IMR-90 (cell line): ENCODE data around the gene DENND1B. TPM values are rescaled to one million over a fixed set of nuclear protein-coding genes. Genes with fewer than 3 reads are reported as not detected.

Experiments
- ATAC-seq: fragments of 200-7000 bp; cut with Tn5 transposase; 2 replicates; pipeline ENCODE4 v1.9.1; 2020; ENCODE audit warnings: low read depth, mild to moderate bottlenecking, moderate library complexity
- BruUV-seq: library from RNA; stranded (reverse); fragments of 400-500 nt; replicated peaks from 2 replicates; lab custom pipeline; 2021; lab: Mats Ljungman, UMichigan
- CTCF ChIA-PET: fragments of 300-600 bp; formaldehyde crosslinking; extraction: SDS; loops from one replicate; lab custom pipeline; 2021; ENCODE audit warnings: antibody characterized with exemption; lab: Yijun Ruan, JAX
- POLR2A ChIA-PET: fragments of 300-600 bp; sonication (Branson Sonifier 250); formaldehyde crosslinking; loops from one replicate; lab custom pipeline; 2022; ENCODE audit warnings: antibody characterized with exemption; ENCODE audit not compliant: unreplicated experiment; lab: Charles Lee
- DNase-seq: peaks from one replicate; pipeline ENCODE4 v3.0.0; 2013
- H2AFZ ChIP-seq: replicated peaks from 2 replicates; pipeline ENCODE3; 2013; ENCODE audit warnings: low read length, mild to moderate bottlenecking; ENCODE audit not compliant: poor library complexity
- H2AK5ac ChIP-seq: 2 replicates; pipeline ENCODE4 v1.6.1; 2013; ENCODE audit warnings: low read depth, low read length, inconsistent platforms
- H2AK9ac ChIP-seq: replicated peaks from 2 replicates; pipeline ENCODE3; 2013; ENCODE audit warnings: mild to moderate bottlenecking, low read depth, low read length, moderate library complexity; ENCODE audit not compliant: poor library complexity
- H2BK120ac ChIP-seq: 2 replicates; pipeline ENCODE4 v1.6.1; 2013; ENCODE audit warnings: low read depth, low read length, inconsistent platforms
- H2BK15ac ChIP-seq: 3 replicates; pipeline ENCODE4 v1.6.1; 2013; ENCODE audit warnings: low read depth, low read length, inconsistent platforms
- H2BK20ac ChIP-seq: 2 replicates; pipeline ENCODE4 v1.6.1; 2013; ENCODE audit warnings: low read depth, mild to moderate bottlenecking, inconsistent platforms, low read length, moderate library complexity
- H2BK5ac ChIP-seq: 2 replicates; pipeline ENCODE4 v1.6.1; 2013; ENCODE audit warnings: mild to moderate bottlenecking, low read depth, low read length, inconsistent platforms; ENCODE audit not compliant: poor library complexity, severe bottlenecking
- H3K14ac ChIP-seq: replicated peaks from 2 replicates; pipeline ENCODE4 v1.6.1; 2013; ENCODE audit warnings: low read depth, low read length, inconsistent platforms
- H3K18ac ChIP-seq: 2 replicates; pipeline ENCODE4 v1.6.1; 2013; ENCODE audit warnings: low read depth, low read length, control low read depth
- H3K23ac ChIP-seq: 2 replicates; pipeline ENCODE4 v1.6.1; 2013; ENCODE audit warnings: low read depth, low read length, inconsistent platforms
- H3K27ac ChIP-seq: 2 replicates; pipeline ENCODE4 v1.5.1; 2013; ENCODE audit warnings: mild to moderate bottlenecking, control low read depth, low read length; ENCODE audit not compliant: insufficient read depth
- H3K27me3 ChIP-seq: 2 replicates; pipeline ENCODE4 v1.6.1; 2013; ENCODE audit warnings: low read length; ENCODE audit not compliant: control insufficient read depth, insufficient read depth
- H3K36me3 ChIP-seq: 2 replicates; pipeline ENCODE4 v1.6.1; 2013; ENCODE audit warnings: low read length, mixed read lengths; ENCODE audit not compliant: control insufficient read depth, insufficient read depth
- H3K4ac ChIP-seq: 2 replicates; pipeline ENCODE4 v1.6.1; 2013; ENCODE audit warnings: low read depth, low read length, inconsistent platforms
- H3K4me1 ChIP-seq: 2 replicates; pipeline ENCODE4 v1.6.1; 2013; ENCODE audit warnings: low read length, mixed read lengths; ENCODE audit not compliant: control insufficient read depth, insufficient read depth
- H3K4me2 ChIP-seq: 2 replicates; pipeline ENCODE4 v1.6.1; 2013; ENCODE audit warnings: low read depth, mild to moderate bottlenecking, control low read depth, low read length, moderate library complexity
- H3K4me3 ChIP-seq: 2 replicates; pipeline ENCODE4 v1.5.1; 2013; ENCODE audit warnings: low read depth, mild to moderate bottlenecking, control low read depth, low read length, moderate library complexity; ENCODE audit not compliant: insufficient read depth
- H3K56ac ChIP-seq: 2 replicates; pipeline ENCODE4 v1.6.1; 2013; ENCODE audit warnings: low read length, inconsistent platforms; ENCODE audit not compliant: insufficient read depth; ENCODE audit errors: extremely low read depth
- H3K79me1 ChIP-seq, 2 experiments: 2 replicates each; pipeline ENCODE4 v1.6.1; 2013; ENCODE audit warnings: low read length in 2 of 2, inconsistent platforms in 1 of 2, low read depth in 1 of 2
- H3K9ac ChIP-seq: 2 replicates; pipeline ENCODE4 v1.6.1; 2013; ENCODE audit warnings: low read depth, low read length, control low read depth
- H3K9me1 ChIP-seq: 2 replicates; pipeline ENCODE4 v1.6.1; 2013; ENCODE audit warnings: low read length, inconsistent platforms; ENCODE audit not compliant: insufficient read depth
- H3K9me3 ChIP-seq: 2 replicates; pipeline ENCODE4 v1.6.1; 2013; ENCODE audit warnings: low read length; ENCODE audit not compliant: control insufficient read depth, insufficient read depth
- H4K20me1 ChIP-seq: 2 replicates; pipeline ENCODE4 v1.6.1; 2013; ENCODE audit warnings: low read length, inconsistent platforms; ENCODE audit not compliant: insufficient read depth
- H4K5ac ChIP-seq: 2 replicates; pipeline ENCODE4 v1.6.1; 2013; ENCODE audit warnings: mild to moderate bottlenecking, low read depth, low read length, control low read depth
- H4K8ac ChIP-seq, 2 experiments: 2 replicates each; pipeline ENCODE4 v1.6.1; 2013; ENCODE audit warnings: low read depth in 2 of 2, low read length in 2 of 2, control low read depth in 1 of 2, inconsistent platforms in 1 of 2
- H4K91ac ChIP-seq: 2 replicates; pipeline ENCODE4 v1.6.1; 2013; ENCODE audit warnings: low read depth, low read length, inconsistent platforms; ENCODE audit not compliant: insufficient read depth
- BHLHE40 ChIP-seq: fragments of 150-350 bp; IDR thresholded peaks from 2 replicates; pipeline ENCODE4 v1.6.1; 2016; ENCODE audit warnings: mild to moderate bottlenecking, low read depth, low read length
- CEBPB ChIP-seq: IDR thresholded peaks from 2 replicates; pipeline ENCODE4 v1.6.1; 2012; ENCODE audit warnings: low read depth, low read length, improper control_type of control experiment
- CHD1 ChIP-seq: IDR thresholded peaks from 2 replicates; pipeline ENCODE4 v1.6.1; 2012; ENCODE audit warnings: low read depth, low read length, improper control_type of control experiment
- NFE2L2 ChIP-seq: fragments of 150-350 bp; IDR thresholded peaks from 2 replicates; pipeline ENCODE4 v1.6.1; 2016; ENCODE audit warnings: low read depth, mild to moderate bottlenecking, low read length
- POLR2A ChIP-seq: IDR thresholded peaks from 2 replicates; pipeline ENCODE4 v1.6.1; 2012; ENCODE audit warnings: mild to moderate bottlenecking, low read depth, low read length
- WGBS, 2 experiments: methylation state at CpG; one replicate each; pipeline versions ENCODE4 v1.1.5 to v1.1.7; 2013; ENCODE audit warnings: missing lambda C conversion rate in 2 of 2; ENCODE audit not compliant: insufficient read length in 1 of 2; ENCODE audit errors: extremely low coverage in 2 of 2; 5-methylcytosine and 5-hydroxymethylcytosine counted together
- dilution Hi-C: fragments of 300-500 bp; cut with HindIII; formaldehyde crosslinking; loops from one replicate; pipeline ENCODE4 v1.14.3; 2018; ENCODE audit warnings: low sequenced_read_pairs; ENCODE audit not compliant: unreplicated experiment
- in situ Hi-C: fragments of 300-500 bp; cut with MboI; formaldehyde crosslinking; loops from 3 replicates; pipeline ENCODE4 v1.14.3; 2019; ENCODE audit warnings: low sequenced_read_pairs, inconsistent platforms, mixed read lengths
- intact Hi-C: fragments of 100-400 bp; cut with micrococcal nuclease; formaldehyde crosslinking; loops from 2 replicates; pipeline ENCODE4 v1.10.0; 2022
- polyA plus RNA-seq, 3 experiments: library from polyadenylated mRNA; depleted of rRNA; stranded (reverse); fragments of >200 nt; gene quantifications; 2 replicates each; pipeline ENCODE4 v1.2.3, GENCODE V29; 2012; ENCODE audit warnings: low replicate concordance in 1 of 3
- total RNA-seq: library from RNA; depleted of rRNA; stranded (reverse); fragments of >200 nt; gene quantifications from 2 replicates; pipeline ENCODE4 v1.2.3, GENCODE V29; 2012

Gene DENND1B
- total and polyA plus RNA-seq, 2 of the 4 experiments (the other 2 are of a cell fraction) = 4.0 to 24.2 TPM

GRCh38 chr1:197725044-197725443 is 50.2 kb downstream of the DENND1B start:
- no peak overlapping the region for H2BK5ac ChIP-seq
- dilution Hi-C loops = no loop called here
- H3K9me3 ChIP-seq = peaks cover 5% of the 10 kb centered on the region
- intact Hi-C loops = no loop called here
- whole genome bisulfite sequencing, 2 experiments = no CpG with 5 or more reads among the region's 1 CpG
- DNase-seq (peak; percentile 31), ATAC-seq (no peak)
- H3K27me3 ChIP-seq = no peaks in the 10 kb centered on the region
- peaks cover 9 to 17% of the 10 kb centered on the region in 2 experiments; a peak in 3 of 4 replicates for H3K79me1 ChIP-seq
- no peak overlapping the region for H3K4me3 ChIP-seq
- H3K4me1 ChIP-seq = no peaks in the 10 kb centered on the region
- in situ Hi-C loops = no loop called here
- no peak overlapping the region for H2AK5ac ChIP-seq
- no peak overlapping the region for H3K14ac ChIP-seq
- no peak overlapping the region for H3K9ac ChIP-seq
- H4K20me1 ChIP-seq = no peaks in the 10 kb centered on the region
- CTCF ChIA-PET = no interaction called here
- no peak overlapping the region for H4K5ac ChIP-seq
- no peak overlapping the region for H2BK15ac ChIP-seq
- no TSS peak for BruUV-seq
- H2AK9ac ChIP-seq = no peak overlapping the region
- no peak overlapping the region for H3K4me2 ChIP-seq
- H3K56ac ChIP-seq = no peak overlapping the region
- no peak overlapping the region for H3K23ac ChIP-seq
- no peak overlapping the region for H3K18ac ChIP-seq
- H2BK120ac ChIP-seq = no peak overlapping the region
- H2AFZ ChIP-seq = no peak overlapping the region
- no peak overlapping the region for H2BK20ac ChIP-seq
- no peak overlapping the region for H4K8ac ChIP-seq
- no peak overlapping the region for H3K27ac ChIP-seq
- no peak overlapping the region for H3K4ac ChIP-seq
- POLR2A ChIA-PET = no interaction called here
- H3K36me3 ChIP-seq = peaks cover 4% of the 10 kb centered on the region
- no peak for TF ChIP-seq POLR2A
- no peak for TF ChIP-seq BHLHE40
- no peak for TF ChIP-seq CEBPB
- no peak for TF ChIP-seq CHD1
- TF ChIP-seq NFE2L2 = no peak
- H4K91ac ChIP-seq = no peak overlapping the region
- H3K9me1 ChIP-seq = no peaks in the 10 kb centered on the region
